KOPT-K1 (cell line): ENCODE data around the gene ARHGAP21.
"Not testable (repeated sequence)": the region's sequence is repeated elsewhere in the genome, so short reads cannot be mapped to it uniquely, and the experiment has no call there.

Experiments used
- H3K27ac ChIP-seq: fragments of 200-600 bp; sonication (generic); 2 replicates; pipeline ENCODE4 v1.5.1; 2016; ENCODE audit warnings: antibody characterized with exemption, mild to moderate bottlenecking, low read depth, low read length; ENCODE audit not compliant: poor library complexity, severe bottlenecking
- H3K36me3 ChIP-seq: fragments of 200-600 bp; sonication (generic); 2 replicates; pipeline ENCODE4 v1.5.1; 2017; ENCODE audit warnings: antibody characterized with exemption, mild to moderate bottlenecking, low read length, moderate library complexity; ENCODE audit not compliant: insufficient read depth
- H3K9me3 ChIP-seq: fragments of 200-600 bp; sonication (generic); 2 replicates; pipeline ENCODE4 v1.5.1; 2017; ENCODE audit warnings: antibody characterized with exemption, low read length, mild to moderate bottlenecking; ENCODE audit not compliant: insufficient read depth, poor library complexity, severe bottlenecking

The ARHGAP21 gene

DNA sequence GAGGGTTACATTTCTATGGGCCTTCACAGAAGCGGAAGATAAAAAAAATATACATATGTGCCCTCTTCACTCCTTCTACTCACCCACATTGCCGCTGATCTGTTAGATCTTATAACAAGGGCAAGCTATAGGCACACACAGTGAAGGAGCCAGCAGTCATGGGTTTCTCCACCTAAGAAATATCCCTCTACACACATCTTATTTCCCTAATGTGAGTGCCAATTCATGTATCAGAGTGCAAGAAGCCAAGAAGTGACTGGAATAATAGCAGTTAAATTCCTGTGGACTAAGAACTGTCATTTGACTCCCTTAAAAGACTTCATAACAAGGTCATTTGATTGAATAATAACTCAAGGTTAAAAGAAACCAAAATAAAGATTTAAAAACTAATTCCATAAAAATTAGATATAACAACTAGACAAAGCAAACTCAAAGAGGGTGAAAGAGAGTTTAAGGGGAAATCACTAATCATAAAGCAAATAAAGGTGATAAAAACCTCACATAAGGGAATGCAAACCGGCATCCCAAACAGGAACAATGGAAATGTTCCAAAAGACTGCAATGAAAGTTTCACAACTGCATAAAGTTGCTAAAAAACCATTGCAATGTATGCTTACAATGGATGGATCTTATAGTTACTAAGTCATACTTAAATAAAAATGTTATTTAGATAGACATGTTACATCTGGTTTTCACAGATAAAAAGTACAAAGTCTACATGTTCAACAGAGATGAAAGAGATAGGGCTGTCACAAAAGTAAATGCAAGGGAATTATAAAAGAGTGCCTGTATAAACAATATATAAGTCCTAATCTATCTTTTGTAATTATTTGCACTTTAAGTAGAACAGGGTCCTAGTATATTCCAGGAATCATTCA lies 42.8 kb downstream of the ARHGAP21 start:
- H3K36me3 ChIP-seq: no peaks in the 10 kb centered on the region
- H3K27ac ChIP-seq: no peak overlapping the region
- peaks cover 13% of the 10 kb centered on the region for H3K9me3 ChIP-seq

DNA sequence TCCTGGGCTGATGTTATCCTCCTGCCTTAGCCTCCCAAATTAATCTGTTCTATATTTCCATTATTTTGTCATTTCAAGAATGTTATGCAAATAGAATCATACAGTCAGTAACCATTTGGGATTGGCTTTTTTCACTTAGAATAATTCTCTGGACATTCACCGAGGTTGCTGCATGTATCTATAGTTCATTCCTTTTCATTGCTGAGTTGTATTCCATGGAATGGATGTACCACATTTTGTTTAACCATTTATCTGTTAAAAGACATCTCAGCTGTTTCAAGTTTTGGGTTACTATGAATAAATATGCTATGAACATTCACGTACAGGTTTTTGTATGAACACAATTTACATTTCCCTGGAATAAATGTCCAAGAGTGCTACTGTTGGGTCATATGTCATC lies 44.9 kb downstream of the ARHGAP21 start:
- no peak overlapping the region for H3K27ac ChIP-seq

DNA sequence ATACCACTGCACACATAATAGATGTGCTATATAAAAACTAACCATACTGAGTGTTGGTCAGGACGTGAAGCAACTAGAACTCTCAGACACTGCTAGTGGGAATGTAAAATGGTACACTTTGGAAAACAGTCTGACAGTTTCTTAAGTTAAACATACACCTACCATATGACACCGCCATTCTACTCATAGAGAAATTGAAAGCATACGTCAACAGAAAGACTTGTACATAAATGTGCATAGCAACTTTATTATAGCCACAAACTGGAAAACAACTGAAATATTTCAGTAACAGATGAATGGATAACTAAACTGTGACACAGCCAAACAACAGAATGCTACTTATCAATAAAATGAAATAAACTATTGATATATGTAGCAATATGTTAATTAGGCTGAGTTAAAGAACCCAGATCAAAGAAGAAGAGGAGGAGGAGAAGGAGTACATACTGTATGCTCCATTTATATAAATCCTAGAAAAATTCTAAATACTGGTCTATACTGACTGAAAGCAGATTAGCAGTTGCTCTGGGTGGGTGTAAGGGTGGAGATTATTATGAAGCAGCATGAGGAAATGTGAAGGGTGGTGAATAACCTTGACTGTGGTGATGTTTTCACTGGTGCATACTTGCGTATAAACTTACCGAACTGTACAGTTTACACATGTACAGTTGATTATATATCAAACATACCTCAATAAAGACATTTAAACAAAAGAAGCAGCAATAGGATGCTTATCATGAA lies 48.6 kb downstream of the ARHGAP21 start:
- no peaks in the 10 kb centered on the region for H3K36me3 ChIP-seq

More for the DNA sequence above, 44.9 kb downstream of the ARHGAP21 start:
- Histone ChIP-seq H3K36me3 (no peaks in the 10 kb centered on the region), H3K9me3 (peaks cover 9% of the 10 kb centered on the region)

DNA sequence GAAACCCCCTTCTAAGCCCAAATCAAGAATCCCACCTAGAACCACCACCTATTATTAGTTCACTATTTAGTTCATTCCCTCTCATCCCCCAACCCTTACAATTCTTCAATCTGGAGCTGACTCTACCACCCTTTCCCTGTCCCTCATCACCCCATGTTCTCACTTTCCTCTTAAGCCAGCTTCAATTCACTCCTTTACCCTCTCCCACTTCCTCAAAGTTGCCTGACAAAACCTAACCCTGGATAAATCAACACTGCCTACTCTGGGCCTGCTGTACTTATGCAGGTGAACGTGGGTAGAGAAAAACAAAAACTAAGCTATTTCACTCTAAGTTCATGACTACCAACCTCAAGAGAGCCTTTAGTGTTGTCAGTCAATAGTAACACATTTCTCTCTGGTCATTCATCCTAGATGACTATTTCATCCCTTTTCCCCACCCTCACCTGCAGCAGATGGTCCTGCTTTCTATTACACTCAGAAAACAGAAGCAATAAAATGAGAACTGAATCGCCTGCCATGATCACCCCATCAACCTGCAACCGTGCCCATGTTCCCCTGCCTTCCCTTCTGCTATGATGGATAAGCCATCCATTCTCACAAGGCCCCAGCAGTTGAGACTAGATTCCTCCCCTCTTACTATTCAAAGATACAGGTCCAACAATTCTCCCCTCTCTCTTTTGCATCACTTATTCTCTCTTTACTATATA lies 52.6 kb downstream of the ARHGAP21 start:
- no peaks in the 10 kb centered on the region for H3K9me3 ChIP-seq
- peaks cover 7% of the 10 kb centered on the region for H3K36me3 ChIP-seq
- no peak overlapping the region for H3K27ac ChIP-seq

More for the DNA sequence above, 48.6 kb downstream of the ARHGAP21 start:
- Histone ChIP-seq H3K9me3 (peaks cover 9% of the 10 kb centered on the region), H3K27ac (no peak overlapping the region)

DNA sequence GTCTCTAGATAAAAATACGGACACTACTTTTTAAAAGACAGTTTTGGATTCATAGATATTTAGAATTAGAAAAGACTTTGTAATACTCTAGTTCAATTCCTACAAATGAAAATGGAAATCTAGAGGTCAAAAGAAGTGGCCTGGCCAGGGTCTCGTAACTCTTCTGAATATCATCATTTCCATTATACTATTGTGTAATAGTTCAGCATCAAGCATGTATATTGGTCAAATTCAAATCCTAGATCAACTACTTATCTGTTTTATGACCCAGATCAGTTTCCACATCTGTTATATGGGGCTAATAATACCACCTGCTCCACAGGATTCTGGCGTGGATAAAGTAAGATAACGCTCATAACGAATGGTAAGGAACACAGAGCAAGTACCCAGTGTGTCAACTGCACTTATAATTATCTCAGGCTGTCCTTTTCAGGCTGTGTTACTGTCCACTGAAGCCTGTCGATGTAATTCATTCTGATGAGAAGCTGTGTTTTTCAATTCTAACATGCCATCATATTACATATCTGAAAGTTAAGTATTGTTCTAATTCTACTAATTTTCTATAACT lies 54.3 kb downstream of the ARHGAP21 start:
- Histone ChIP-seq H3K36me3 (peaks cover 7% of the 10 kb centered on the region), H3K9me3 (no peaks in the 10 kb centered on the region), H3K27ac (no peak overlapping the region)

DNA sequence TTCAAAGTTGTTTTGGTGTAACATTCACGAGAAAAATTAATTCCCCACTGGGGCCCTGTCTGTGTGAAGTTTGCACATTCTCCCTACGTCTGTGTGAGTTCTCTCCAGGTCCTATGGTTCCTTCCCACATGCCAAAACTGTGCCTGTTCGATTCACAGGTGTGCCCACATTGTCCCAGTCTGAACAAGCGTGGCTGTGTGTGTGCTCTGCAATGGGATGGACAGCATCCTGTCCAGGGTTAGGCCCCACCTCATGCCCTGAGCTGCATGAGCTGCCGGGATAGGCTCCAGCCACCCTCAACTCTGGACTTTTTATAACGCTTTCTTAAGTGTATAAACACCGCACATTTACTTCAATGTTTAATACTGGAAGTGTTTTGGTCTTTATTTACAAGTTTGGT lies 55.4 kb downstream of the ARHGAP21 start:
- Histone ChIP-seq H3K36me3 (peaks cover 13% of the 10 kb centered on the region), H3K9me3 (no peaks in the 10 kb centered on the region), H3K27ac (no peak overlapping the region)

DNA sequence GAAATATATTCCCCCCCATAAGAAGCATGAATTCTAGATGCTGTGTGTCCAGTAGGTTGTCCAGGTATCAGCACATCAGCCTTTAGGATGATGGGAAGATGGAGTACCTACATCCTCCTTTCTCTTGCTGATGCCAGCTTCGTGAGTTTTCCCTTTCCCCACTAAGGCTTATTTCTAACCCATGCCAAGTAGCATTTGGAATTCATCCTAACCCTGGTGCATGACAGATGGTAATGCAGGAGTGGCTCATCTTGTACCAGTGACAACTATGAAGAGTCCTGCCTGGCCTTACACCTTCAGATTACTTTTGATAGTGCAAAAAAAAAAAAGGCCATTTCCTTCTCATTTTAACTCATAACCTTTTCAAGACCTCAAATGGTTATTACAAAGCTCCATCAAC lies 58.7 kb downstream of the ARHGAP21 start:
- Histone ChIP-seq H3K9me3 (no peaks in the 10 kb centered on the region), H3K36me3 (peaks cover 13% of the 10 kb centered on the region), H3K27ac (no peak overlapping the region)

DNA sequence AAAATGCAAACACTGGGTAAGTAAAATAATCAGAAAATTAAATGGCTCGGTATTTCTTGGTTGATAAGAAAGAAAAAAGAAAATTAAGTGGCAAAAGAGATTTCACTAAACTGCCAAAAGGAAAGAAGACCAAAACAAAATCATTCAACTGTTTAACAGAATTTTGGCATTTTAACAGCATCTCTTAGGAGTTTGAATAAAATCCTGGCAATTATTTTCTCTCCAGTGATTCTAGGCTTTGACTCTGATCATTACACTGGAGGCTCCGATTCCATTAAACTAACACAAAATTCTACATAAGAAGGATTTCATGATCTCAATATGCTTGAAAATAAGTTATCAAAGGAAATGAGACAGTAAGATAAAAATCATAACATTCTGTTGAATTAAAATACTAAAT lies 62.3 kb downstream of the ARHGAP21 start:
- H3K36me3 ChIP-seq: peaks cover 5% of the 10 kb centered on the region; the same call in 1 of the 2 replicates
- no peaks in the 10 kb centered on the region for H3K9me3 ChIP-seq
- H3K27ac ChIP-seq: no peak overlapping the region

DNA sequence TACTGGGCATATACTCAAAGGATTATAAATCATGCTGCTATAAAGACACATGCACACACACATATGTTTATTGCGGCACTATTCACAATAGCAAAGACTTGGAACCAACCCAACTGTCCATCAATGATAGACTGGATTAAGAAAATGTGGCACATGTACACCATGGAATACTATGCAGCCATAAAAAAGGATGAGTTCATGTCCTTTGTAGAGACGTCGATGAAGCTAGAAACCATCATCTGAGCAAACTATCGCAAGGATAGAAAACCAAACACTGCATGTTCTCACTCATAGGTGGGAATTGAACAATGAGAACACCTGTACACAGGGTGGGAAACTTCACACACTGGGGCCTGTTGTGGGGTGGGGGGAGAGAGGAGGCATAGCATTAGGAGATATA lies 65.4 kb downstream of the ARHGAP21 start:
- H3K27ac ChIP-seq, H3K9me3 ChIP-seq, H3K36me3 ChIP-seq: not testable (repeated sequence)

DNA sequence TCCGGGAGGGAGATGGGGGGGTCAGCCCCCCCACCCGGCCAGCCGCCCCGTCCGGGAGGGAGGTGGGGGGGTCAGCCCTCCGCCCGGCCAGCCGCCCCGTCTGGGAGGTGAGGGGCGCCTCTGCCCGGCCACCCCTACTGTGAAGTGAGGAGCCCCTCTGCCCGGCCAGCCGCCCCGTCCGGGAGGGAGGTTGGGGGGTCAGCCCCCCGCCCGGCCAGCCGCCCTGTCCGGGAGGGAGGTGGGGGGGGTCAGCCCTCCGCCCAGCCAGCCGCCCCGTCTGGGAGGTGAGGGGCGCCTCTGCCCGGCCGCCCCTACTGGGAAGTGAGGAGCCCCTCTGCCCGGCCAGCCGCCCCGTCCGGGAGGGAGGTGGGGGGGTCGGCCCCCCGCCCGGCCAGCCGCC lies 67.4 kb downstream of the ARHGAP21 start:
- not testable (repeated sequence) for H3K27ac ChIP-seq, H3K9me3 ChIP-seq, H3K36me3 ChIP-seq

DNA sequence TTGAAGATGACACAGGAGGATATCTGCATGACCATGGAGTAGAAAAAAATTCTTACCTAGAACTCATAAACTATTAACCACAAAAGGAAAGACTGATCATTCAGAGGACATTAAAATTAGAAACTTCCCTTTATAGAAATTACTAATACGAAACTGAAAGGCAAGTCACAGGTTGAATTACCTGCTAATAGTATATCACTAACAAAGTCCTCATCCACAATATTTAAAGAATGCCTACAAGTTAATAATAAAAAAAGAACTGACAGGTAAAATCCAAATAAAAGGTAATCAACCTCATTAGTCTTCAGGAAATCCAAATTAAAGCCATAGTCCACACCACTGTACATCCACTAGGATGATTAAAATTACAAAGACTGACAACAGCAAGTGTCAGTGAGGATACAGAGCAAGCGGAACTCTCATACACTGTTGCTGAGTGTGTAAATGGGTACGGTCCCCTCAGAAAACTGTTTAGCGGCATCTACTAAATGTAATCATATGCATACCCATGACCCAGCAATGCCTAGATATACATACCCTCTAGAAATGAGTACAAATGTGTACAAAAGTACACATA lies 71.2 kb downstream of the ARHGAP21 start:
- Histone ChIP-seq H3K36me3 (no peaks in the 10 kb centered on the region), H3K9me3 (no peaks in the 10 kb centered on the region), H3K27ac (no peak overlapping the region)

DNA sequence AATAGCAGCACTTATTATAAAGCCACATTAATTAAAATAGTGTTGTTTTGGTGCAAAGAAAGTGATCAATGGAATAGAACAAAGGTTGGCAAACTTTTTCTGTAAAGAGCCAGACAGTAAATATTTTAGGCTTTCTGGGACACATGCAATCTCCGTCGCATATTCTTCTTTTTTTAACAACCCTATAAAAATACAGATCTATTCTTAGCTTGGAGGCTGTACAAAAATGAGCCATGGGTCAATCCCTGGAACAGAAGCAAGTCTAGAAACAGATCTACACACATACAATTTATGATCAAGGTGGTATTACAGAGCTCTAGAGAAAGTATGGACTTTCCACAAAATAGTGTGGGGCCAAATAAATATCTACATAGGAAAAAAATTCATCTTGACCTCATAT lies 71.8 kb downstream of the ARHGAP21 start:
- H3K9me3 ChIP-seq: no peaks in the 10 kb centered on the region
- no peak overlapping the region for H3K27ac ChIP-seq
- H3K36me3 ChIP-seq: no peaks in the 10 kb centered on the region

DNA sequence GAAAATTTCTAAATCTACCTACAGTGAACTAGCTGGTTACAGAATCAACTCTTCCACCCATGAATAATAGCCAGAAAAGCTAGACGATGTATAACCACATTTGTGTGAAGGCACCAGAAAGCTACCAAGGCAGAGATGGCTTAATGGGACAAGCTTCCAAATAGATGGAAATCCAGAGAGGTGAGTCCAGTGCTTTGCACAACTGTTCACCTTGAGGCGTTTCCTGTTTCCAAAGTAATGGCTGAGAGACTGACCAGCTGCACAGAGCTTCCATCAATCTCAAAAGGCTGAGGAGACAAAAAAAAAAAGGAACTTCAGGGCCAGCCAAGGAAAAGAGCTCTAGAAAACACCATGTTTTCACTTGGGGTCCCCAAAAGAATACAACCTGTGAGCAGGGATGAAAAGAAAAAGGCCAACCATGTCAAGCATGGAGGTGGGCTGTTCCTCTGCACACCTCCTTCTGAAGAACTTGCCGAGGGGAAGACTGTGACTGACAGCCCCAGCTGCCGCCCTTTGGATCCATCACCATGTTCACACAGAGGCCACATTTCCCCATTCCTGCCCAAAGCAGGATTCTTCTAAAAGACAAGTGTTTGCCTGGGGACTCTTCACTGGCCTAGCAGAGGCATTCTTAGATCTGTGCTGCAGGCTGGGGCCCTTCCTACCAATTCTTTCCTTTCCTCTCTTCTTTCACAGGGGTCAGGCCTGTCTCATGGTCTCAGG lies 72.9 kb downstream of the ARHGAP21 start:
- H3K36me3 ChIP-seq: no peaks in the 10 kb centered on the region
- H3K9me3 ChIP-seq: no peaks in the 10 kb centered on the region
- H3K27ac ChIP-seq: no peak overlapping the region

DNA sequence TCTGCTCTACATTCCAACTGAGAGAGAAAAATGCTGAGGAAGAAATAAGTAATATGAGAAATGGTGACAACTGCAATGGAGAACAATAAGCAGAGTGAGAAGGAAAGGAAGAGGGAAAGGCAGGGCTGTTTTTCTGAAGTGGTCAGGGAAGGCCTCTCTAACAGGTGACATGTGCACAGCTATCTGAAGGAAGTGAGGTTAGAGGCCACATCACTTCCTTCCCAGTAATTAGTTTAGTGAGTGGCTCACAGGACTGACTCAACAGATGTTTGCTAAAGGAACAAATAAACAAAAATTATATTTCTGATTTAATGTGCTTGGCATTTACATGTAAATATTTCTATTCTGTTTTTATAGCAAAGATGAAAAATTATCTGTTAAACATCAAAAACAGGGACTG lies 77.9 kb downstream of the ARHGAP21 start:
- Histone ChIP-seq H3K36me3 (no peaks in the 10 kb centered on the region), H3K27ac (peak overlapping the region; percentile 15), H3K9me3 (no peaks in the 10 kb centered on the region)
